Tibial nerve (tissue), 4 donors: ENCODE measurements around the gene ST8SIA4. TPM values are rescaled to one million over a fixed set of nuclear protein-coding genes. Genes with fewer than 3 reads are reported as not detected.

Experiments used
- DNase-seq, 2 donors: peaks; one replicate each; pipeline ENCODE4 v3.0.0-alpha.2; 2019; ENCODE audit warnings: low spot score in 2 of 2
- H3K27ac ChIP-seq, 4 donors: fragments of 200-600 bp; sonication (generic) in 3 of 4; one replicate each; pipeline ENCODE4 v1.5.1; 2017 to 2019; ENCODE audit warnings: mild to moderate bottlenecking in 1 of 4
- H3K27me3 ChIP-seq, 2 donors: fragments of 200-600 bp; sonication (generic) in 1 of 2; one replicate each; pipeline versions ENCODE4 v1.5.1 to v1.6.0; 2017 to 2019
- H3K36me3 ChIP-seq, 3 donors: fragments of 200-600 bp; sonication (generic); one replicate each; pipeline ENCODE4 v1.5.1; 2018 to 2019
- H3K4me1 ChIP-seq, 4 donors: fragments of 200-600 bp; sonication (generic) in 3 of 4; one replicate each; pipeline ENCODE4 v1.5.1; 2017 to 2019
- H3K4me3 ChIP-seq, 4 donors: fragments of 200-600 bp; sonication (generic) in 3 of 4; one replicate each; pipeline ENCODE4 v1.5.1; 2017 to 2019; ENCODE audit warnings: mild to moderate bottlenecking in 1 of 4, moderate library complexity in 1 of 4
- H3K9me3 ChIP-seq, 4 donors: fragments of 200-600 bp; sonication (generic) in 3 of 4; one replicate each; pipeline ENCODE4 v1.5.1; 2017 to 2019
- EP300 ChIP-seq, 2 donors: sonication (generic); formaldehyde crosslinking; IDR thresholded peaks; one replicate each; pipeline ENCODE4 v1.6.1; 2017; ENCODE audit warnings: antibody characterized with exemption in 2 of 2, mild to moderate bottlenecking in 1 of 2
- POLR2A ChIP-seq, 2 donors: fragments of 450-650 bp; IDR thresholded peaks; one replicate each; pipeline ENCODE4 v1.6.1; 2017; ENCODE audit warnings: antibody characterized with exemption in 2 of 2, mild to moderate bottlenecking in 2 of 2, moderate library complexity in 2 of 2
- WGBS, 2 donors: methylation state at CpG; one replicate each; pipeline ENCODE4 v1.1.5; 2018; 5-methylcytosine and 5-hydroxymethylcytosine counted together
- total RNA-seq, 4 donors: library from RNA; depleted of rRNA; stranded (reverse); fragments of >200 nt; gene quantifications; one replicate each; pipeline ENCODE4 v1.1.0, GENCODE V29; 2016
- TF ChIP-seq, protein P1 (sequence below), 5 experiments: fragments of 200-600 bp in 3 of 5; fragments of 450-650 bp in 2 of 5; sonication (generic) in 3 of 5; IDR thresholded peaks; one replicate each; pipeline ENCODE4 v1.5.1; 2016 to 2019; ENCODE audit warnings: antibody characterized with exemption in 5 of 5, mild to moderate bottlenecking in 3 of 5, moderate library complexity in 2 of 5

The ST8SIA4 gene
- total RNA-seq, 4 donors from 2014 or later = 1.8 to 5.7 (median 3.5) TPM

DNA sequence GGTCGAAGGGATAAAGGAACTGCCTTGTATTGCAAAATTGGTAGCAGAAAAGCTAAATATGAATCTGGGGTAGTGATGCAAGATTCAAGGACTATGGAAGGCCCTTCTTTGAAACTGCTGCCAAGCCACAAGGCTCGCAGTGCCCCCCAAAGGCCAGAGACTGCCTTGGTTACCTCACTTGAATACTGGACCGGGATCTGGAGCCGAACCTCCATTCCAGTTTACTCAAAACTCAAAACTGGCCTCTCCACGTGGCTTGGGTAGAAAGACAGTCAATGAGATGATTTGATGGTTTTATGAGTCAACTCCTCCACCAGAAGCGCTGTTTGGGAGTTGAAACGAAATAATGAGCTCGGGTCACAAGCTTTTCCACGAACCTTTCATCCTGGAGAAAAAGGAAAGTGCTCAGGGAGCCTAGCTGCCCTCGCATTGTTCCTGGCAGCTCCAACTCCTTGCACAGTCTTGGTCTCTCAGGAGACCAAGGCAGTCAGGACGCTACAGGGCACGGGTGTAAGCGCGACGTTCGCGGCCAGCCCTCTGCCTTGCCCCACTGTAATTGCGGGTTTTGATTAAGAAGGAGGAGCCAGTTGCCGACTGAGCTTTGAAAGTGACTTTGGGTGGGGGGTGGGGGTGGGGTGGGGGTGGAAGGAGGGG lies 2.8 kb downstream of the ST8SIA4 start:
- 3 to 5% methylated on average over 19 of the region's 19 CpGs for WGBS, 2 donors
- no peak for TF ChIP-seq EP300 (IDR thresholded peaks at IDR 0.05)
- TF ChIP-seq, protein P1, sequence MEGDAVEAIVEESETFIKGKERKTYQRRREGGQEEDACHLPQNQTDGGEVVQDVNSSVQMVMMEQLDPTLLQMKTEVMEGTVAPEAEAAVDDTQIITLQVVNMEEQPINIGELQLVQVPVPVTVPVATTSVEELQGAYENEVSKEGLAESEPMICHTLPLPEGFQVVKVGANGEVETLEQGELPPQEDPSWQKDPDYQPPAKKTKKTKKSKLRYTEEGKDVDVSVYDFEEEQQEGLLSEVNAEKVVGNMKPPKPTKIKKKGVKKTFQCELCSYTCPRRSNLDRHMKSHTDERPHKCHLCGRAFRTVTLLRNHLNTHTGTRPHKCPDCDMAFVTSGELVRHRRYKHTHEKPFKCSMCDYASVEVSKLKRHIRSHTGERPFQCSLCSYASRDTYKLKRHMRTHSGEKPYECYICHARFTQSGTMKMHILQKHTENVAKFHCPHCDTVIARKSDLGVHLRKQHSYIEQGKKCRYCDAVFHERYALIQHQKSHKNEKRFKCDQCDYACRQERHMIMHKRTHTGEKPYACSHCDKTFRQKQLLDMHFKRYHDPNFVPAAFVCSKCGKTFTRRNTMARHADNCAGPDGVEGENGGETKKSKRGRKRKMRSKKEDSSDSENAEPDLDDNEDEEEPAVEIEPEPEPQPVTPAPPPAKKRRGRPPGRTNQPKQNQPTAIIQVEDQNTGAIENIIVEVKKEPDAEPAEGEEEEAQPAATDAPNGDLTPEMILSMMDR (IDR thresholded peaks at IDR 0.05) = peak in 3 of 5 experiments; percentile 21 to 26 (median 23)
- TF ChIP-seq POLR2A (IDR thresholded peaks at IDR 0.05) = peak in 1 of 2 donors; percentile 16
- H3K36me3 ChIP-seq = no peaks in the 10 kb centered on the region
- H3K4me3 ChIP-seq = peak overlapping the region; percentile 26 to 63 (median 42)
- H3K27me3 ChIP-seq = peaks cover 0 to 5% of the 10 kb centered on the region in 2 donors
- H3K27ac ChIP-seq = peak overlapping the region in 3 of 4 donors; percentile 74 to 84 (median 80)
- peak in 1 of 2 donors; percentile 25 for DNase-seq
- H3K9me3 ChIP-seq = no peaks in the 10 kb centered on the region
- H3K4me1 ChIP-seq = peaks cover 0 to 27% (median 1%) of the 10 kb centered on the region in 4 donors

GRCh38 chr5:100899675-100900074 lies 3.4 kb downstream of the ST8SIA4 start:
- no peak for DNase-seq
- Histone ChIP-seq H3K4me3 (peak overlapping the region in 2 of 4 donors; percentile 53 to 63), H3K27ac (peak overlapping the region in 3 of 4 donors; percentile 74 to 84 (median 80)), H3K9me3 (no peaks in the 10 kb centered on the region), H3K4me1 (peaks cover 0 to 27% (median under 1%) of the 10 kb centered on the region in 4 donors), H3K36me3 (no peaks in the 10 kb centered on the region), H3K27me3 (peaks cover 0 to 5% of the 10 kb centered on the region in 2 donors)
- 88 to 90% methylated on average over 2 of the region's 2 CpGs for WGBS, 2 donors
- no peak for TF ChIP-seq POLR2A (IDR thresholded peaks at IDR 0.05)
- TF ChIP-seq, protein P1 (IDR thresholded peaks at IDR 0.05) = no peak

GRCh38 chr5:100898504-100899346 lies 4.4 kb downstream of the ST8SIA4 start:
- TF ChIP-seq POLR2A (IDR thresholded peaks at IDR 0.05) (no peak), EP300 (IDR thresholded peaks at IDR 0.05) (no peak)
- TF ChIP-seq, protein P1 (IDR thresholded peaks at IDR 0.05) = no peak
- no peaks in the 10 kb centered on the region for H3K27me3 ChIP-seq
- H3K27ac ChIP-seq = peak overlapping the region in 1 of 4 donors; percentile 20
- H3K9me3 ChIP-seq = no peaks in the 10 kb centered on the region
- H3K4me3 ChIP-seq = no peak overlapping the region
- no peak for DNase-seq
- no peaks in the 10 kb centered on the region for H3K36me3 ChIP-seq
- 70 to 78% methylated on average over 5 of the region's 5 CpGs for WGBS, 2 donors
- H3K4me1 ChIP-seq = peaks cover 0 to 19% (median 0%) of the 10 kb centered on the region in 4 donors

- WGBS, 2 donors = 88 to 93% methylated on average over 2 of the region's 2 CpGs
- H3K27me3 ChIP-seq = no peaks in the 10 kb centered on the region
Observed at GRCh38 chr5:100896054-100896453, 7.0 kb downstream of the ST8SIA4 start.

More at GRCh38 chr5:100896054-100896453, 7.0 kb downstream of the ST8SIA4 start:
- no peak overlapping the region for H3K4me3 ChIP-seq
- TF ChIP-seq EP300 (IDR thresholded peaks at IDR 0.05) = no peak
- no peak for TF ChIP-seq POLR2A (IDR thresholded peaks at IDR 0.05)
- TF ChIP-seq, protein P1 (IDR thresholded peaks at IDR 0.05) = no peak
- H3K36me3 ChIP-seq = no peaks in the 10 kb centered on the region
- no peak for DNase-seq
- no peak overlapping the region for H3K27ac ChIP-seq
- peaks cover 0 to 10% (median 0%) of the 10 kb centered on the region in 4 donors for H3K4me1 ChIP-seq
- H3K9me3 ChIP-seq = no peaks in the 10 kb centered on the region
